GM23338 (cell line): ENCODE data around the gene GPR152.
A peak's percentile ranks its signal among the peaks of the same experiment; 100 is the strongest.

Experiments used
- CREB1 ChIP-seq: fragments of 250-450 bp; sonication (Bioruptor Pico); IDR thresholded peaks from 2 replicates; pipeline ENCODE4 v1.5.0; 2020; ENCODE audit warnings: low read depth, mild to moderate bottlenecking, moderate library complexity
- EZH2 ChIP-seq: fragments of 200-600 bp; sonication (generic); IDR thresholded peaks from one replicate; pipeline ENCODE4 v1.8.0; 2017; ENCODE audit warnings: antibody characterized with exemption, mild to moderate bottlenecking, low read depth; ENCODE audit not compliant: unreplicated experiment
- EZH2phosphoT487 ChIP-seq: fragments of 200-600 bp; sonication (generic); IDR thresholded peaks from one replicate; pipeline ENCODE4 v1.8.1; 2018; ENCODE audit warnings: antibody characterized with exemption; ENCODE audit not compliant: unreplicated experiment
- JUNB ChIP-seq: IDR thresholded peaks from one replicate; pipeline ENCODE4 v1.6.1; 2016; ENCODE audit warnings: antibody characterized with exemption; ENCODE audit not compliant: unreplicated experiment
- NANOG ChIP-seq: IDR thresholded peaks from 2 replicates; pipeline ENCODE4 v1.6.1; 2016; ENCODE audit warnings: antibody characterized with exemption, borderline replicate concordance
- POLR2AphosphoS5 ChIP-seq: IDR thresholded peaks from 2 replicates; pipeline ENCODE4 v1.6.1; 2016; ENCODE audit warnings: antibody characterized with exemption, low read depth
- STAT1 ChIP-seq: IDR thresholded peaks from one replicate; pipeline ENCODE4 v1.6.1; 2016; ENCODE audit warnings: antibody characterized with exemption; ENCODE audit not compliant: unreplicated experiment
- ZNF114 ChIP-seq: fragments of 250-450 bp; sonication (Bioruptor Pico); IDR thresholded peaks from 2 replicates; pipeline ENCODE4 v1.5.0; 2020; ENCODE audit warnings: mild to moderate bottlenecking, moderate library complexity
- ZNF331 ChIP-seq: fragments of 250-450 bp; sonication (Bioruptor Pico); IDR thresholded peaks from 2 replicates; pipeline ENCODE4 v1.5.0; 2020; ENCODE audit warnings: low read depth, mild to moderate bottlenecking, moderate library complexity
- TF ChIP-seq, protein P1 (sequence below), 2 experiments: fragments of 200-600 bp in 1 of 2; sonication (generic) in 1 of 2; conservative IDR thresholded peaks; 2 replicates each; pipeline versions ENCODE4 v1.5.1 to v1.6.1; 2016 to 2017; ENCODE audit warnings: antibody characterized with exemption in 2 of 2, low read depth in 2 of 2, mild to moderate bottlenecking in 2 of 2, moderate library complexity in 1 of 2
- TF ChIP-seq, protein P2 (sequence below): IDR thresholded peaks from 2 replicates; pipeline ENCODE4 v1.6.1; 2016; ENCODE audit warnings: antibody characterized with exemption
- TF ChIP-seq, protein P3 (sequence below): IDR thresholded peaks from one replicate; pipeline ENCODE4 v1.6.1; 2018; ENCODE audit warnings: antibody characterized with exemption; ENCODE audit not compliant: unreplicated experiment

DNA sequence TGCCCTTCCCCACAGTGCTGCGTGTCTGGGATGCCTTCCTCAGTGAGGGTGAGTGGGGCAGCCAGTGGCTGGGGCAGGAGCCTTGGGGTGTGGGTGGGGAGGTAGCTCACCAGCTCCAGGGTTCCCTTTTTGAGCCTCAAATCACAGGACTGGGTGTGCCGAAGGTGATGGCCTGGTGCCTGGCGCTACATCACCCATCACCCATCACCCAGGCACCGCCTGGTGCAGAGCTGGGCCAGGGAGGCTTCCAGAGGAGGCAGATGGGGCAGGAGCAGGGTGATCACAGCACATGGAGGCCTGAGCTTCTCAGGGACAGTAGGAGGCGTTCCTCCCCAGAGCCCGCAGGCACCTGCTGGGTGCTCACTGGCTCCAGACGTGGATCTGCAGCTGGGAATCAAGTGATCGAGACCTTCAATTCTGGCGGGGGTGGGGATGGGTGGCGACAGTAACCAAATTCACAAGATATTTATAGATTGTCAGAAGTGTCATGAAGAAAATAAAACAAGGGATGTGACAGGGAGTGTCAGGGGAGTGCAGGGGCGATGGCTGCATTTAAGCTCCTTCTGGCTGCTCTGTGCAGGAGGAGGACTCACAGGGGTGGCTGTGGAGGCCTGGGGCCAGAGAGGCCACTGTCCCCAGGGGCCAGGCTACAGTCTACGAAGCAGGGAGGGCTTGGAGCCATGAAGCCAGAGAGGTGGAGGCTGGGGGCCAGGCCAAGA lies 45.4 kb downstream of the GPR152 start:
- TF ChIP-seq, protein P1, sequence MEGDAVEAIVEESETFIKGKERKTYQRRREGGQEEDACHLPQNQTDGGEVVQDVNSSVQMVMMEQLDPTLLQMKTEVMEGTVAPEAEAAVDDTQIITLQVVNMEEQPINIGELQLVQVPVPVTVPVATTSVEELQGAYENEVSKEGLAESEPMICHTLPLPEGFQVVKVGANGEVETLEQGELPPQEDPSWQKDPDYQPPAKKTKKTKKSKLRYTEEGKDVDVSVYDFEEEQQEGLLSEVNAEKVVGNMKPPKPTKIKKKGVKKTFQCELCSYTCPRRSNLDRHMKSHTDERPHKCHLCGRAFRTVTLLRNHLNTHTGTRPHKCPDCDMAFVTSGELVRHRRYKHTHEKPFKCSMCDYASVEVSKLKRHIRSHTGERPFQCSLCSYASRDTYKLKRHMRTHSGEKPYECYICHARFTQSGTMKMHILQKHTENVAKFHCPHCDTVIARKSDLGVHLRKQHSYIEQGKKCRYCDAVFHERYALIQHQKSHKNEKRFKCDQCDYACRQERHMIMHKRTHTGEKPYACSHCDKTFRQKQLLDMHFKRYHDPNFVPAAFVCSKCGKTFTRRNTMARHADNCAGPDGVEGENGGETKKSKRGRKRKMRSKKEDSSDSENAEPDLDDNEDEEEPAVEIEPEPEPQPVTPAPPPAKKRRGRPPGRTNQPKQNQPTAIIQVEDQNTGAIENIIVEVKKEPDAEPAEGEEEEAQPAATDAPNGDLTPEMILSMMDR (conservative IDR thresholded peaks at IDR 0.05; ENCODE audit: low read depth in 2 of 2) = 0 out of 4 replicates have a peak, but pooled peaks of 1 of the 2 experiments have one; percentile 10
- TF ChIP-seq, protein P2, sequence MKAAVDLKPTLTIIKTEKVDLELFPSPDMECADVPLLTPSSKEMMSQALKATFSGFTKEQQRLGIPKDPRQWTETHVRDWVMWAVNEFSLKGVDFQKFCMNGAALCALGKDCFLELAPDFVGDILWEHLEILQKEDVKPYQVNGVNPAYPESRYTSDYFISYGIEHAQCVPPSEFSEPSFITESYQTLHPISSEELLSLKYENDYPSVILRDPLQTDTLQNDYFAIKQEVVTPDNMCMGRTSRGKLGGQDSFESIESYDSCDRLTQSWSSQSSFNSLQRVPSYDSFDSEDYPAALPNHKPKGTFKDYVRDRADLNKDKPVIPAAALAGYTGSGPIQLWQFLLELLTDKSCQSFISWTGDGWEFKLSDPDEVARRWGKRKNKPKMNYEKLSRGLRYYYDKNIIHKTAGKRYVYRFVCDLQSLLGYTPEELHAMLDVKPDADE = no peak
- no peak for TF ChIP-seq EZH2
- TF ChIP-seq POLR2AphosphoS5 = no peak
- TF ChIP-seq, protein P3, sequence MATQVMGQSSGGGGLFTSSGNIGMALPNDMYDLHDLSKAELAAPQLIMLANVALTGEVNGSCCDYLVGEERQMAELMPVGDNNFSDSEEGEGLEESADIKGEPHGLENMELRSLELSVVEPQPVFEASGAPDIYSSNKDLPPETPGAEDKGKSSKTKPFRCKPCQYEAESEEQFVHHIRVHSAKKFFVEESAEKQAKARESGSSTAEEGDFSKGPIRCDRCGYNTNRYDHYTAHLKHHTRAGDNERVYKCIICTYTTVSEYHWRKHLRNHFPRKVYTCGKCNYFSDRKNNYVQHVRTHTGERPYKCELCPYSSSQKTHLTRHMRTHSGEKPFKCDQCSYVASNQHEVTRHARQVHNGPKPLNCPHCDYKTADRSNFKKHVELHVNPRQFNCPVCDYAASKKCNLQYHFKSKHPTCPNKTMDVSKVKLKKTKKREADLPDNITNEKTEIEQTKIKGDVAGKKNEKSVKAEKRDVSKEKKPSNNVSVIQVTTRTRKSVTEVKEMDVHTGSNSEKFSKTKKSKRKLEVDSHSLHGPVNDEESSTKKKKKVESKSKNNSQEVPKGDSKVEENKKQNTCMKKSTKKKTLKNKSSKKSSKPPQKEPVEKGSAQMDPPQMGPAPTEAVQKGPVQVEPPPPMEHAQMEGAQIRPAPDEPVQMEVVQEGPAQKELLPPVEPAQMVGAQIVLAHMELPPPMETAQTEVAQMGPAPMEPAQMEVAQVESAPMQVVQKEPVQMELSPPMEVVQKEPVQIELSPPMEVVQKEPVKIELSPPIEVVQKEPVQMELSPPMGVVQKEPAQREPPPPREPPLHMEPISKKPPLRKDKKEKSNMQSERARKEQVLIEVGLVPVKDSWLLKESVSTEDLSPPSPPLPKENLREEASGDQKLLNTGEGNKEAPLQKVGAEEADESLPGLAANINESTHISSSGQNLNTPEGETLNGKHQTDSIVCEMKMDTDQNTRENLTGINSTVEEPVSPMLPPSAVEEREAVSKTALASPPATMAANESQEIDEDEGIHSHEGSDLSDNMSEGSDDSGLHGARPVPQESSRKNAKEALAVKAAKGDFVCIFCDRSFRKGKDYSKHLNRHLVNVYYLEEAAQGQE = no peak
- no peak for TF ChIP-seq EZH2phosphoT487
- no peak for TF ChIP-seq CREB1
- no peak for TF ChIP-seq JUNB
- no peak for TF ChIP-seq ZNF331 (CRISPR knock-in tag)
- no peak for TF ChIP-seq ZNF114 (CRISPR knock-in tag)
- TF ChIP-seq NANOG = no peak
- no peak for TF ChIP-seq STAT1
